CD4-positive, alpha-beta T cell treated with Interleukin-1 beta for 1 hour (primary cell): ENCODE results near the gene NADSYN1.

Experiments
- DNase-seq, 2 donors: peaks; one replicate each; pipeline ENCODE4 v3.0.0-alpha.2; 2020 to 2022

Gene NADSYN1

GRCh38 chr11:71433648-71434450 lies 19.2 kb upstream of the NADSYN1 start:
- no peak for DNase-seq

- DNase-seq = no peak
Observed at GRCh38 chr11:71434576-71435130, 18.4 kb upstream of the NADSYN1 start.

GRCh38 chr11:71435278-71435951 lies 17.6 kb upstream of the NADSYN1 start:
- DNase-seq = no peak

- DNase-seq = no peak
Observed at GRCh38 chr11:71436861-71437260, 16.1 kb upstream of the NADSYN1 start.

GRCh38 chr11:71437399-71437798 lies 15.6 kb upstream of the NADSYN1 start:
- DNase-seq = no peak

GRCh38 chr11:71437879-71438278 lies 15.1 kb upstream of the NADSYN1 start:
- DNase-seq = no peak

GRCh38 chr11:71438650-71439049 lies 14.4 kb upstream of the NADSYN1 start:
- DNase-seq = no peak

GRCh38 chr11:71440021-71440755 lies 12.8 kb upstream of the NADSYN1 start:
- DNase-seq = no peak

GRCh38 chr11:71441251-71441650 lies 11.8 kb upstream of the NADSYN1 start:
- DNase-seq = no peak

- DNase-seq = no peak
Observed at GRCh38 chr11:71442123-71442522, 10.9 kb upstream of the NADSYN1 start.

GRCh38 chr11:71442880-71443279 lies 10.1 kb upstream of the NADSYN1 start:
- DNase-seq = no peak

- DNase-seq = no peak
Observed at GRCh38 chr11:71443736-71444445, 9.1 kb upstream of the NADSYN1 start.

- DNase-seq = no peak
Observed at GRCh38 chr11:71444811-71445210, 8.2 kb upstream of the NADSYN1 start.

GRCh38 chr11:71446150-71446549 lies 6.9 kb upstream of the NADSYN1 start:
- DNase-seq = no peak

GRCh38 chr11:71446942-71447688 lies 5.9 kb upstream of the NADSYN1 start:
- DNase-seq = peak in 1 of 2 donors; percentile 21

GRCh38 chr11:71447791-71448256 lies 5.2 kb upstream of the NADSYN1 start:
- peak in 1 of 2 donors; percentile 16 for DNase-seq

GRCh38 chr11:71448257-71449171 lies 4.5 kb upstream of the NADSYN1 start, which contains the start of gene DHCR7:
TSS of gene DHCR7 (minus strand) at chr11:71448393. CDS start at chr11:71444952, 3,441 bp downstream.
- DNase-seq = peak; percentile 93 to 94

- DNase-seq = no peak
Observed at GRCh38 chr11:71449596-71449995, 3.4 kb upstream of the NADSYN1 start.

- no peak for DNase-seq
Observed at GRCh38 chr11:71450507-71450906, 2.5 kb upstream of the NADSYN1 start.

GRCh38 chr11:71450939-71451338 lies 2.1 kb upstream of the NADSYN1 start:
- no peak for DNase-seq
